ENCODE measurements around the gene ITGA8. TPM values are rescaled to one million over a fixed set of nuclear protein-coding genes. Genes with fewer than 3 reads are reported as not detected.
"Not testable (repeated sequence)": the region's sequence is repeated elsewhere in the genome, so short reads cannot be mapped to it uniquely, and the experiment has no call there.

Gene ITGA8
- total RNA-seq, 1 donor from 2014 or later, result 0.37 TPM

DNA sequence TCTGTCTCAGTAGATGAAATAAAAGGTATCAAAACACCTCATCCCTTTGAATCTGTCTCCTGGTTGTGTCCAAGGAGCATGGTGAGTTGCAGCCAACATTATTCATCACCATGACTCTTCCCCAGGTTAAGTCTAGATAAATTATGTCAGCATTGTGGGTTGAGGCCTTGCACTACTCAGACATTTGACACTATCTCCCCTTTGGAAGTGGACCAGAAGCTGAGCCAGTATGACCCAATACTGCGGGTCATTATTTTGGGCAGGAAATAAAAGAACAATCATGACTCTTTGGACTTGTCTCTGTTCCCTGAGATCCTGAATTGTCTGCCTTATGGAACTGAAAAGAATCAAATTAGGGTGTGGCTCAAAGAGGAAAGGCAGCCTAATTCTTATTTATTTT is 180.5 kb downstream of the ITGA8 start:
- H3K36me3 Mint-ChIP-seq (ENCODE audit: low read depth), result peaks cover 2% of the 10 kb centered on the region
- peaks cover 3% of the 10 kb centered on the region for H3K9me3 Mint-ChIP-seq

GRCh38 chr10:15534928-15535538 is 184.7 kb downstream of the ITGA8 start:
- not testable (repeated sequence) for H3K4me3 Mint-ChIP-seq; DNase-seq (ENCODE audit: low read depth, low spot score); H3K27ac Mint-ChIP-seq (ENCODE audit: unreplicated experiment); H3K4me1 Mint-ChIP-seq; H3K36me3 Mint-ChIP-seq (ENCODE audit: low read depth); H3K9me3 Mint-ChIP-seq; H3K27me3 Mint-ChIP-seq (ENCODE audit: low read depth)

More for the DNA sequence above, 180.5 kb downstream of the ITGA8 start:
- no peak for TF ChIP-seq CTCF (conservative IDR thresholded peaks at IDR 0.05)
- Mint-ChIP-seq H3K27ac (ENCODE audit: unreplicated experiment) (no peak overlapping the region), H3K4me3 (no peak overlapping the region), H3K4me1 (no peaks in the 10 kb centered on the region), H3K27me3 (ENCODE audit: low read depth) (no peaks in the 10 kb centered on the region)
- no peak for DNase-seq (ENCODE audit: low read depth, low spot score)

GRCh38 chr10:15531927-15532722 is 187.6 kb downstream of the ITGA8 start:
- no peak for TF ChIP-seq CTCF (conservative IDR thresholded peaks at IDR 0.05)
- Mint-ChIP-seq H3K4me3 (no peak overlapping the region), H3K27me3 (ENCODE audit: low read depth) (peaks cover 2% of the 10 kb centered on the region), H3K9me3 (no peaks in the 10 kb centered on the region), H3K36me3 (ENCODE audit: low read depth) (no peaks in the 10 kb centered on the region), H3K4me1 (no peaks in the 10 kb centered on the region), H3K27ac (ENCODE audit: unreplicated experiment) (no peak overlapping the region)
- no peak for DNase-seq (ENCODE audit: low read depth, low spot score)

GRCh38 chr10:15528859-15529239 is 190.9 kb downstream of the ITGA8 start:
- no peaks in the 10 kb centered on the region for H3K9me3 Mint-ChIP-seq
- H3K4me1 Mint-ChIP-seq, result no peaks in the 10 kb centered on the region
- H3K27me3 Mint-ChIP-seq (ENCODE audit: low read depth), result peaks cover 2% of the 10 kb centered on the region
- no peaks in the 10 kb centered on the region for H3K36me3 Mint-ChIP-seq (ENCODE audit: low read depth)
- no peak for DNase-seq (ENCODE audit: low read depth, low spot score)
- TF ChIP-seq CTCF (conservative IDR thresholded peaks at IDR 0.05), result no peak
- no peak overlapping the region for H3K4me3 Mint-ChIP-seq
- no peak overlapping the region for H3K27ac Mint-ChIP-seq (ENCODE audit: unreplicated experiment)

DNA sequence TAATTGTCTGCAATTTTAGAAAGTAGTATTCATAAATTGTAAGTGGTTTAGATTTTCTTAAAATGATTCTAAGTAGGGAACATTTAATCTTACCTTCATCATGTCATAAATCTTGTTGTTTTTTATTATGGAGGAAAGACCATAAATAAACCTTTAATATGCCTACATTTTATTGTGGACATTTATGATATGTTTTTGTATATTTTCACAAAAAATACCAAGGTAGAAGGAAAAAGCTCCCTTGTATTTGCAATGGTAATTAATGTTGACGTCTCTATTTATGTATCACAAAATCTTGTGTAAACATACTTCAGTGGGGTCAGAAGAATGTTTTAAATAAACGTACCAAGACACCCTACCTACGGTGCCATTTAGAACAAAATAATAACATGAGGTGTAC is 193.0 kb downstream of the ITGA8 start:
- Mint-ChIP-seq H3K4me1 (no peaks in the 10 kb centered on the region), H3K4me3 (no peak overlapping the region), H3K36me3 (ENCODE audit: low read depth) (no peaks in the 10 kb centered on the region), H3K9me3 (no peaks in the 10 kb centered on the region), H3K27me3 (ENCODE audit: low read depth) (peaks cover 2% of the 10 kb centered on the region), H3K27ac (ENCODE audit: unreplicated experiment) (no peak overlapping the region)
- no peak for DNase-seq (ENCODE audit: low read depth, low spot score)
- no peak for TF ChIP-seq CTCF (conservative IDR thresholded peaks at IDR 0.05)

GRCh38 chr10:15521328-15521903 is 198.3 kb downstream of the ITGA8 start:
- no peak for TF ChIP-seq CTCF (conservative IDR thresholded peaks at IDR 0.05)
- H3K36me3 Mint-ChIP-seq (ENCODE audit: low read depth), result no peaks in the 10 kb centered on the region
- no peak for DNase-seq (ENCODE audit: low read depth, low spot score)
- no peak overlapping the region for H3K27ac Mint-ChIP-seq (ENCODE audit: unreplicated experiment)
- H3K9me3 Mint-ChIP-seq, result peaks cover 2% of the 10 kb centered on the region
- H3K4me3 Mint-ChIP-seq, result no peak overlapping the region
- H3K4me1 Mint-ChIP-seq, result no peaks in the 10 kb centered on the region
- H3K27me3 Mint-ChIP-seq (ENCODE audit: low read depth), result peaks cover 4% of the 10 kb centered on the region

All from neural crest cell (in vitro differentiated cells).